Measurements from ENCODE around the gene ARPC1B. TPM values are rescaled to one million over a fixed set of nuclear protein-coding genes. Genes with fewer than 3 reads are reported as not detected.

ARPC1B gene
- total and polyA plus RNA-seq, 2 donors (not counting 1 experiment from before 2014, with no cell fraction given): 142 to 563 TPM

GRCh38 chr7:99331002-99331401, 43.5 kb upstream of the ARPC1B start:
- POLR2A ChIA-PET: no interaction called here

DNA sequence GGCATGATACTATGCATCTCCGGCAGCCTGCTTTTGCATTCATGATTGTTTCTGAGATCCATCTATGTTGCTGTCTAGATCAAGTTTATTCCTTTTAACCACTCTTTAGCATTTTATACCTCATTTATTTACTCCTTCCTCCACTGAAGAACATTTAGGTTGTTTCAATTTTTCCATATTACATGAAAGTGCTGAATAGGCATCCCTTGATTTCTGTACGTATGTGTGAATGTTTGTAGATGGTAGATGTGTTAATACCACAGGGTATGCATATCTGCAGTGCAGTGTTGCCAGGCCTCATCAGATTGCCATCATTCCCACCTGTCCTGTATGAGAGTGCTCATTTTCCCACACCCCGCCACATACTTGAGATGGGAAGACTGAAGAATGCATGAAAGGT, 34.9 kb upstream of the ARPC1B start:
- Mint-ChIP-seq H3K27me3 (no peaks in the 10 kb centered on the region), H3K4me3 (no peak overlapping the region), H3K27ac (peak overlapping the region; percentile 24), H3K9me3 (ENCODE audit: insufficient read depth) (no peaks in the 10 kb centered on the region), H3K4me1 (no peaks in the 10 kb centered on the region)
- no peaks in the 10 kb centered on the region for H3K9me3 ChIP-seq (ENCODE audit: control extremely low read depth in 1 of 3, control insufficient read depth in 2 of 3, insufficient read depth in 1 of 3, low read length in 2 of 3)
- peaks cover 29% of the 10 kb centered on the region for H4K20me1 ChIP-seq (ENCODE audit: control insufficient read depth, insufficient read depth, low read length, poor library complexity, severe bottlenecking)
- ChIA-PET POLR2A (no interaction called here), CTCF (no interaction called here)
- no peaks in the 10 kb centered on the region for H3K27me3 ChIP-seq (replicated peaks in 1 of 4; ENCODE audit: control extremely low read depth in 1 of 4, control insufficient read depth in 3 of 4, insufficient read depth in 4 of 4, low read length in 3 of 4)
- intact Hi-C loops (cut with micrococcal nuclease): no loop called here
- H3K9ac ChIP-seq (ENCODE audit: low read length): no peak overlapping the region
- no peak overlapping the region for H3K27ac ChIP-seq (ENCODE audit: low read length in 2 of 2)
- TF ChIP-seq EZH2 (IDR thresholded peaks at IDR 0.05; ENCODE audit: borderline replicate concordance, insufficient read depth, low read depth, low read length, poor library complexity, severe bottlenecking) (no peak), CTCF (IDR thresholded peaks at IDR 0.05) (no peak)
- DNase-seq (no peak), ATAC-seq (ENCODE audit: low read depth) (no peak)
- H3K4me2 ChIP-seq (replicated peaks; ENCODE audit: low read depth, low read length, poor library complexity, severe bottlenecking): no peak overlapping the region
- peaks cover 34% of the 10 kb centered on the region for H3K79me2 ChIP-seq (ENCODE audit: control insufficient read depth, insufficient read depth, low read length)
- H2AFZ ChIP-seq (ENCODE audit: insufficient read depth, low read depth, low read length, poor library complexity, severe bottlenecking): no peak overlapping the region
- H3K4me1 ChIP-seq (ENCODE audit: control insufficient read depth in 2 of 2, insufficient read depth in 2 of 2, low read length in 2 of 2): no peaks in the 10 kb centered on the region
- H3K4me3 ChIP-seq (ENCODE audit: control extremely low read depth in 1 of 5, extremely low read depth in 1 of 5, insufficient read depth in 1 of 5, low read depth in 2 of 5, low read length in 4 of 5): no peak overlapping the region
- no CpG with 5 or more reads among the region's 3 CpGs for WGBS (ENCODE audit: insufficient coverage)
- peaks cover 23 to 50% of the 10 kb centered on the region in 2 experiments for H3K36me3 ChIP-seq (replicated peaks in 1 of 2; ENCODE audit: control extremely low read depth in 1 of 2, control insufficient read depth in 1 of 2, extremely low read depth in 1 of 2, insufficient read depth in 2 of 2, low read length in 1 of 2)

More at GRCh38 chr7:99331002-99331401, 43.5 kb upstream of the ARPC1B start:
- Histone ChIP-seq H3K4me3 (ENCODE audit: control extremely low read depth in 1 of 5, extremely low read depth in 1 of 5, insufficient read depth in 1 of 5, low read depth in 2 of 5, low read length in 4 of 5) (no peak overlapping the region), H3K4me2 (replicated peaks; ENCODE audit: low read depth, low read length, poor library complexity, severe bottlenecking) (no peak overlapping the region), H2AFZ (ENCODE audit: insufficient read depth, low read depth, low read length, poor library complexity, severe bottlenecking) (no peak overlapping the region), H3K27me3 (replicated peaks in 1 of 4; ENCODE audit: control extremely low read depth in 1 of 4, control insufficient read depth in 3 of 4, insufficient read depth in 4 of 4, low read length in 3 of 4) (no peaks in the 10 kb centered on the region), H3K9me3 (ENCODE audit: control extremely low read depth in 1 of 3, control insufficient read depth in 2 of 3, insufficient read depth in 1 of 3, low read length in 2 of 3) (peaks cover 0 to 2% (median 0%) of the 10 kb centered on the region in 3 donors), H3K36me3 (replicated peaks in 1 of 2; ENCODE audit: control extremely low read depth in 1 of 2, control insufficient read depth in 1 of 2, extremely low read depth in 1 of 2, insufficient read depth in 2 of 2, low read length in 1 of 2) (peaks cover 5 to 12% of the 10 kb centered on the region in 2 experiments), H3K27ac (ENCODE audit: low read length in 2 of 2) (no peak overlapping the region), H3K9ac (ENCODE audit: low read length) (no peak overlapping the region), H4K20me1 (ENCODE audit: control insufficient read depth, insufficient read depth, low read length, poor library complexity, severe bottlenecking) (peaks cover 74% of the 10 kb centered on the region), H3K4me1 (ENCODE audit: control insufficient read depth in 2 of 2, insufficient read depth in 2 of 2, low read length in 2 of 2) (peaks cover 15 to 19% of the 10 kb centered on the region in 2 donors), H3K79me2 (ENCODE audit: control insufficient read depth, insufficient read depth, low read length) (peaks cover 91% of the 10 kb centered on the region)
- ATAC-seq (ENCODE audit: low read depth) (no peak), DNase-seq (no peak)
- TF ChIP-seq CTCF (IDR thresholded peaks at IDR 0.05) (no peak), EZH2 (IDR thresholded peaks at IDR 0.05; ENCODE audit: borderline replicate concordance, insufficient read depth, low read depth, low read length, poor library complexity, severe bottlenecking) (no peak)
- H3K4me1 Mint-ChIP-seq: peaks cover 52% of the 10 kb centered on the region
- H3K4me3 Mint-ChIP-seq: no peak overlapping the region
- 100% methylated on average over 1 of the region's 2 CpGs for WGBS (ENCODE audit: insufficient coverage)
- no peaks in the 10 kb centered on the region for H3K27me3 Mint-ChIP-seq
- intact Hi-C loops (cut with micrococcal nuclease): no loop called here
- H3K9me3 Mint-ChIP-seq (ENCODE audit: insufficient read depth): no peaks in the 10 kb centered on the region
- peak overlapping the region; percentile 22 for H3K27ac Mint-ChIP-seq
- CTCF ChIA-PET: no interaction called here

Measured in B cell (primary cell).